ENCODE results near the gene OASL.
"Not testable (repeated sequence)": the region's sequence is repeated elsewhere in the genome, so short reads cannot be mapped to it uniquely, and the experiment has no call there.

Gene OASL

GRCh38 chr12:121057794-121058193, 18.7 kb upstream of the OASL start:
- DNase-seq, result no peak

- no peak for DNase-seq
Observed at GRCh38 chr12:121053706-121054105, 14.7 kb upstream of the OASL start.

- no peak for DNase-seq
Observed at GRCh38 chr12:121050725-121051124, 11.7 kb upstream of the OASL start.

GRCh38 chr12:121048442-121048841, 9.4 kb upstream of the OASL start:
- DNase-seq, result no peak

GRCh38 chr12:121047400-121047799, 8.4 kb upstream of the OASL start:
- not testable (repeated sequence) for DNase-seq

- no peak for DNase-seq
Observed at GRCh38 chr12:121043067-121043466, 4.0 kb upstream of the OASL start.

- DNase-seq, result no peak
Observed at GRCh38 chr12:121036810-121037326, 2.2 kb downstream of the OASL start.

- DNase-seq, result no peak
Observed at GRCh38 chr12:121034616-121035305, 4.3 kb downstream of the OASL start.

GRCh38 chr12:121033625-121034349, 5.3 kb downstream of the OASL start:
- no peak for DNase-seq

GRCh38 chr12:121030576-121031212, 8.4 kb downstream of the OASL start:
- no peak for DNase-seq

GRCh38 chr12:121026274-121027045, 12.6 kb downstream of the OASL start:
- DNase-seq, result no peak

GRCh38 chr12:121025442-121026226, 13.4 kb downstream of the OASL start:
- DNase-seq, result no peak

GRCh38 chr12:121023799-121024198, 15.2 kb downstream of the OASL start:
- no peak for DNase-seq

- no peak for DNase-seq
Observed at GRCh38 chr12:121022713-121023112, 16.3 kb downstream of the OASL start.

- no peak for DNase-seq
Observed at GRCh38 chr12:121021754-121022153, 17.3 kb downstream of the OASL start.

GRCh38 chr12:121018860-121019617, 20.0 kb downstream of the OASL start:
- DNase-seq, result no peak

GRCh38 chr12:121017966-121018491, 21.0 kb downstream of the OASL start:
- DNase-seq, result no peak

GRCh38 chr12:121015825-121016766, 22.9 kb downstream of the OASL start, which contains the start of gene C12orf43:
Gene C12orf43, minus strand, starts transcription at chr12:121016487. Its CDS starts 13 bp downstream, at chr12:121016474.
- peak; percentile 89 to 91 for DNase-seq

- DNase-seq, result no peak
Observed at GRCh38 chr12:121013715-121014114, 25.3 kb downstream of the OASL start.

- DNase-seq, result no peak
Observed at GRCh38 chr12:121011820-121012219, 27.2 kb downstream of the OASL start.
